Kidney epithelial cell (primary cell): ENCODE measurements around the gene LRCH3. TPM values are rescaled to one million over a fixed set of nuclear protein-coding genes. Genes with fewer than 3 reads are reported as not detected.
"Not testable (repeated sequence)": the region's sequence is repeated elsewhere in the genome, so short reads cannot be mapped to it uniquely, and the experiment has no call there.

Experiments used
- DNase-seq: peaks from one replicate; pipeline ENCODE4 v3.0.0-alpha.2; 2010; ENCODE audit warnings: low read depth
- H3K27me3 ChIP-seq: 2 replicates; pipeline ENCODE4 v1.6.0; 2011; ENCODE audit warnings: low read length; ENCODE audit not compliant: control insufficient read depth, insufficient read depth
- H3K36me3 ChIP-seq: 2 replicates; pipeline ENCODE4 v1.5.1; 2011; ENCODE audit warnings: low read length; ENCODE audit not compliant: control insufficient read depth, insufficient read depth
- H3K4me3 ChIP-seq: 2 replicates; pipeline ENCODE4 v1.5.1; 2011; ENCODE audit warnings: low read depth, mild to moderate bottlenecking, control low read depth, low read length
- total RNA-seq: library from RNA; depleted of rRNA; stranded (reverse); fragments of >200 nt; gene quantifications from 2 replicates; pipeline ENCODE4 v1.2.3, GENCODE V29; 2015
- TF ChIP-seq, protein P1 (sequence below): IDR thresholded peaks from 2 replicates; pipeline ENCODE4 v1.5.1; 2011; ENCODE audit warnings: mild to moderate bottlenecking, moderate library complexity, low read length, control low read depth, inconsistent platforms; ENCODE audit not compliant: insufficient read depth, poor library complexity, severe bottlenecking

The LRCH3 gene
- total RNA-seq, 1 donor from 2014 or later: 22.8 TPM

DNA sequence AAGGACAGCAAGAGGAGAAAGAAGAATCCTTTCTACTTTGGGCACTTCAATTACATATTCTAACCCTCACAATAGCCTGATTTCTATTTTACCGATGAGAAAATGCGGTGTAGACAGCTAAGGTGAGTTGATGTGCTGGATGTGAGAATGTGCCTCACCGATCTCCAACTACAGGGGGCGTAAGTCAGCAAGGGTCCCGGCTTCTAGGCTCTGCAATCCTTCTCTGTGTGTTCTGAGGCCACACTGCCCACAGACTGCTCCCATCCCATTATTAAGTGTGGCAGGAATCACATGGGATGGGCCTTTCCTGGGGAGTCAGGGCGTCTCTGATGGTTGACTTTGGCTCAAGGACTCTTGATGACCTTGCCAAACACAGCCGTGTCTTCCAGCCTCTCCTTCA is 135.4 kb downstream of the LRCH3 start:
- no peaks in the 10 kb centered on the region for H3K36me3 ChIP-seq
- DNase-seq: no peak
- H3K27me3 ChIP-seq: no peaks in the 10 kb centered on the region
- no peak overlapping the region for H3K4me3 ChIP-seq
- TF ChIP-seq, protein P1, sequence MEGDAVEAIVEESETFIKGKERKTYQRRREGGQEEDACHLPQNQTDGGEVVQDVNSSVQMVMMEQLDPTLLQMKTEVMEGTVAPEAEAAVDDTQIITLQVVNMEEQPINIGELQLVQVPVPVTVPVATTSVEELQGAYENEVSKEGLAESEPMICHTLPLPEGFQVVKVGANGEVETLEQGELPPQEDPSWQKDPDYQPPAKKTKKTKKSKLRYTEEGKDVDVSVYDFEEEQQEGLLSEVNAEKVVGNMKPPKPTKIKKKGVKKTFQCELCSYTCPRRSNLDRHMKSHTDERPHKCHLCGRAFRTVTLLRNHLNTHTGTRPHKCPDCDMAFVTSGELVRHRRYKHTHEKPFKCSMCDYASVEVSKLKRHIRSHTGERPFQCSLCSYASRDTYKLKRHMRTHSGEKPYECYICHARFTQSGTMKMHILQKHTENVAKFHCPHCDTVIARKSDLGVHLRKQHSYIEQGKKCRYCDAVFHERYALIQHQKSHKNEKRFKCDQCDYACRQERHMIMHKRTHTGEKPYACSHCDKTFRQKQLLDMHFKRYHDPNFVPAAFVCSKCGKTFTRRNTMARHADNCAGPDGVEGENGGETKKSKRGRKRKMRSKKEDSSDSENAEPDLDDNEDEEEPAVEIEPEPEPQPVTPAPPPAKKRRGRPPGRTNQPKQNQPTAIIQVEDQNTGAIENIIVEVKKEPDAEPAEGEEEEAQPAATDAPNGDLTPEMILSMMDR: peak; percentile 26

DNA sequence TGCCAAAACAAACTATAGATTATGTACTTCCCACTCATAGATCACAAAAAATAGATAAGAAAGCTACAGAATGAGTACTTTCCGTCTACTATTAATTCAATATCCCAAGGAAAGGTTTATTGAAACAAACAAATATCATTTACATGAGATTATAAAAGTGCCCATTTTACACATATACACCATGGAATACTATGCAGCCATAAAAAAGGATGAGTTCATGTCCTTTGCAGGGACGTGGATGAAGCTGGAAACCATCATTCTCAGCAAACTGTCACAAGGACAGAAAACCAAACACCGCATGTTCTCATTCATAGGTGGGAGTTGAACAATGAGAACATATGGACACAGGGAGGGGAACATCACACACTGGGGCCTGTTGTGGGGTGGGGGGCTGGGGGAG is 136.5 kb downstream of the LRCH3 start:
- H3K36me3 ChIP-seq, DNase-seq, H3K27me3 ChIP-seq, H3K4me3 ChIP-seq: not testable (repeated sequence)

DNA sequence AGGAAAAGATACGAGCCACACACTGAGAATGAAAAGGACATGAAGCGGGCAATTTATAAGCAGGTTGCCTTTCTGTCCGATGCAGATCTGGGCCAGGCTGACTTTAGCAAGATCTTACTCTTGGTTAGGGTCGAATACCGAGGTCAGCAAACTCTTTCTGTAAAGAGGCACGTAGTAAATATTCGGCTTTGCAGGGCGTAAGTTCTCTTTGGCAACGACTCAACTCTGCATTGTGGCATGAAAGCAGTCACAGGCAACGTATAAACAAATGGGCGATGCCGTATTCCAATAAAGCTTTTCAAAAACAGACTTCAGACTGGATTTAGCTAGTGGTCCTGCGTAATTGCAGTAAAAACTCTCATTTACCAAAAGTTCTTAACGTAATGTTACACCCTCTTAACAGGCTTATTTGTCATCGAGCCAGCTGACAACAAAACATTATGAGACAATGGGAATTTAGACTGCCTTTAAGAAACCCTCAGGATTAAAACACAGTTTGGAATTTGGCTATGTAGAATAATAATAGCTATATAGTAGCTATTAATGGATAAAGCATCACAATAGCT is 145.8 kb downstream of the LRCH3 start:
- TF ChIP-seq, protein P1: no peak

More for the DNA sequence above, 145.8 kb downstream of the LRCH3 start:
- Histone ChIP-seq H3K4me3 (no peak overlapping the region), H3K36me3 (no peaks in the 10 kb centered on the region), H3K27me3 (no peaks in the 10 kb centered on the region)
- no peak for DNase-seq

Other genes starting within 250 kb of the LRCH3 start
- 14.1 and 17.0 TPM in 2 replicates for gene BDH1, start 235.3 kb upstream of the LRCH3 start, total RNA-seq
- 31.1 and 47.3 TPM in 2 replicates for gene RUBCN, start 54.4 kb upstream of the LRCH3 start, total RNA-seq
- 24.5 and 30.9 TPM in 2 replicates for gene FYTTD1, start 41.4 kb upstream of the LRCH3 start, total RNA-seq
- gene RPL35A, start 158.9 kb downstream of the LRCH3 start, total RNA-seq: 988 and 1,140 TPM in 2 replicates
- 5.9 and 7.8 TPM in 2 replicates for gene LMLN, start 169.0 kb downstream of the LRCH3 start, total RNA-seq